Right atrium auricular region (tissue), 2 donors: ENCODE results near the gene AIG1. TPM values are rescaled to one million over a fixed set of nuclear protein-coding genes. Genes with fewer than 3 reads are reported as not detected.

ENCODE experiments used
- DNase-seq: peaks from one replicate; pipeline ENCODE4 v3.0.0-alpha.2; 2019; ENCODE audit warnings: low spot score
- H3K27ac ChIP-seq, 2 donors: fragments of 200-600 bp; sonication (generic); 1 replicate in 1 of 2; 2 replicates in 1 of 2; pipeline ENCODE4 v1.5.1; 2016 to 2019
- H3K27me3 ChIP-seq, 2 donors: fragments of 200-600 bp; sonication (generic); one replicate each; pipeline versions ENCODE4 v1.5.1 to v1.6.0; 2017 to 2019
- H3K36me3 ChIP-seq: fragments of 200-600 bp; sonication (generic); one replicate; pipeline ENCODE4 v1.5.1; 2016
- H3K4me1 ChIP-seq, 2 donors: fragments of 200-600 bp; sonication (generic); one replicate each; pipeline versions ENCODE4 v1.5.1 to v1.6.0; 2017 to 2019
- H3K4me3 ChIP-seq, 2 donors: fragments of 200-600 bp; sonication (generic); 1 replicate in 1 of 2; 2 replicates in 1 of 2; pipeline ENCODE4 v1.5.1; 2017 to 2019; ENCODE audit warnings: mild to moderate bottlenecking in 1 of 2, moderate library complexity in 1 of 2
- H3K9me3 ChIP-seq, 2 donors: fragments of 200-600 bp; sonication (generic); one replicate each; pipeline ENCODE4 v1.5.1; 2019
- CTCF ChIP-seq, 2 donors: fragments of 200-600 bp; sonication (generic); IDR thresholded peaks; one replicate each; pipeline ENCODE4 v1.5.1; 2019; ENCODE audit warnings: antibody characterized with exemption in 2 of 2
- total RNA-seq, 2 donors: library from RNA; depleted of rRNA; stranded (reverse); fragments of >200 nt; gene quantifications; one replicate each; pipeline ENCODE4 v1.1.0, GENCODE V29; 2016

AIG1 gene
- total RNA-seq, 2 donors from 2014 or later, result 28.6 to 62.6 TPM

- DNase-seq, result no peak
- Histone ChIP-seq H3K4me1 (no peaks in the 10 kb centered on the region), H3K4me3 (no peak overlapping the region), H3K36me3 (no peaks in the 10 kb centered on the region), H3K27ac (no peak overlapping the region), H3K9me3 (no peaks in the 10 kb centered on the region), H3K27me3 (no peaks in the 10 kb centered on the region)
- TF ChIP-seq CTCF (IDR thresholded peaks at IDR 0.05), result no peak
Measured at GRCh38 chr6:143123941-143124340, 63.3 kb downstream of the AIG1 start.

GRCh38 chr6:143125455-143125854, 64.8 kb downstream of the AIG1 start:
- Histone ChIP-seq H3K4me1 (no peaks in the 10 kb centered on the region), H3K36me3 (no peaks in the 10 kb centered on the region), H3K4me3 (no peak overlapping the region), H3K9me3 (peaks cover 2 to 5% of the 10 kb centered on the region in 2 donors), H3K27ac (no peak overlapping the region), H3K27me3 (no peaks in the 10 kb centered on the region)
- no peak for TF ChIP-seq CTCF (IDR thresholded peaks at IDR 0.05)
- DNase-seq, result no peak

GRCh38 chr6:143125864-143126573, 65.3 kb downstream of the AIG1 start:
- Histone ChIP-seq H3K4me1 (no peaks in the 10 kb centered on the region), H3K4me3 (no peak overlapping the region), H3K9me3 (peaks cover 7 to 10% of the 10 kb centered on the region in 2 donors), H3K27ac (no peak overlapping the region), H3K27me3 (no peaks in the 10 kb centered on the region), H3K36me3 (no peaks in the 10 kb centered on the region)
- DNase-seq, result no peak
- TF ChIP-seq CTCF (IDR thresholded peaks at IDR 0.05), result no peak

- no peak for DNase-seq
- Histone ChIP-seq H3K27me3 (no peaks in the 10 kb centered on the region), H3K9me3 (peaks cover 7 to 16% of the 10 kb centered on the region in 2 donors), H3K27ac (no peak overlapping the region), H3K4me3 (no peak overlapping the region), H3K4me1 (no peaks in the 10 kb centered on the region), H3K36me3 (no peaks in the 10 kb centered on the region)
- TF ChIP-seq CTCF (IDR thresholded peaks at IDR 0.05), result no peak
Measured at GRCh38 chr6:143126574-143126941, 65.9 kb downstream of the AIG1 start.

- no peak for TF ChIP-seq CTCF (IDR thresholded peaks at IDR 0.05)
- Histone ChIP-seq H3K36me3 (no peaks in the 10 kb centered on the region), H3K4me1 (no peaks in the 10 kb centered on the region), H3K27me3 (no peaks in the 10 kb centered on the region), H3K9me3 (peaks cover 7 to 16% of the 10 kb centered on the region in 2 donors), H3K4me3 (no peak overlapping the region), H3K27ac (no peak overlapping the region)
- no peak for DNase-seq
Measured at GRCh38 chr6:143127941-143128680, 67.4 kb downstream of the AIG1 start.
